T-cell (primary cell): ENCODE results near the gene FNDC1. TPM values are rescaled to one million over a fixed set of nuclear protein-coding genes. Genes with fewer than 3 reads are reported as not detected.

Experiments used
- ATAC-seq, 4 experiments: fragments of 200-7000 bp in 3 of 4; fragments of 150-1000 bp in 1 of 4; cut with Tn5 transposase; replicated peaks in 1 of 4; 1 replicate in 3 of 4; 2 replicates in 1 of 4; pipeline ENCODE4 v1.10.0; 2021; ENCODE audit warnings: moderate library complexity in 3 of 4, mild to moderate bottlenecking in 2 of 4, moderate number of reproducible peaks in 1 of 4
- CTCF ChIA-PET, 2 donors: fragments of 300-600 bp; sonication (Branson Sonifier 250); formaldehyde crosslinking; loops; one replicate each; lab custom pipeline; 2022; ENCODE audit warnings: antibody characterized with exemption in 2 of 2; lab: Charles Lee
- POLR2A ChIA-PET, 2 donors: fragments of 300-600 bp; sonication (Branson Sonifier 250); formaldehyde crosslinking; loops; one replicate each; lab custom pipeline; 2022; ENCODE audit warnings: antibody characterized with exemption in 2 of 2; lab: Charles Lee
- DNase-seq, 35 experiments: peaks; one replicate each; pipeline versions ENCODE4 v3.0.0 to v3.0.0-alpha.2; 2013 to 2023
- H3K27ac ChIP-seq: one replicate; pipeline ENCODE4 v1.5.1; 2013; ENCODE audit warnings: low read length
- H3K27me3 ChIP-seq, 2 experiments: replicated peaks in 1 of 2; 1 replicate in 1 of 2; 2 replicates in 1 of 2; pipeline versions ENCODE4 v1.6.1 to v1.7.0; 2013; ENCODE audit warnings: low read length in 1 of 2, mixed read lengths in 1 of 2; ENCODE audit not compliant: control insufficient read depth in 2 of 2, insufficient read depth in 2 of 2; ENCODE audit errors: extremely low read depth in 1 of 2
- H3K36me3 ChIP-seq, 2 donors: 1 replicate in 1 of 2; 2 replicates in 1 of 2; pipeline versions ENCODE4 v1.6.1 to v1.7.0; 2013; ENCODE audit warnings: low read length in 1 of 2; ENCODE audit not compliant: control insufficient read depth in 2 of 2, insufficient read depth in 1 of 2; ENCODE audit errors: extremely low read depth in 1 of 2
- H3K4me1 ChIP-seq, 2 experiments: 1 replicate in 1 of 2; 2 replicates in 1 of 2; pipeline versions ENCODE4 v1.6.1 to v1.7.0; 2013; ENCODE audit warnings: low read length in 2 of 2, mixed read lengths in 1 of 2; ENCODE audit not compliant: insufficient read depth in 2 of 2, control insufficient read depth in 1 of 2; ENCODE audit errors: extremely low read depth in 1 of 2
- H3K4me3 ChIP-seq, 2 donors: 1 replicate in 1 of 2; 2 replicates in 1 of 2; pipeline versions ENCODE4 v1.5.1 to v1.7.0; 2013; ENCODE audit warnings: mild to moderate bottlenecking in 2 of 2, low read length in 1 of 2, moderate library complexity in 1 of 2; ENCODE audit not compliant: control insufficient read depth in 1 of 2; ENCODE audit errors: extremely low read depth in 1 of 2
- H3K9me3 ChIP-seq: 2 replicates; pipeline ENCODE4 v1.7.0; 2013
- H3K27ac Mint-ChIP-seq, 2 donors: one replicate each; pipeline ENCODE4 v1.8.0; 2020 to 2021; ENCODE audit warnings: mild to moderate bottlenecking in 2 of 2, mixed read lengths in 2 of 2
- H3K27me3 Mint-ChIP-seq, 2 donors: one replicate each; pipeline ENCODE4 v1.8.0; 2021 to 2022; ENCODE audit warnings: mixed read lengths in 2 of 2
- H3K36me3 Mint-ChIP-seq: one replicate; pipeline ENCODE4 v1.8.0; 2021; ENCODE audit warnings: mixed read lengths
- H3K4me1 Mint-ChIP-seq, 3 donors: one replicate each; pipeline ENCODE4 v1.8.0; 2020 to 2022; ENCODE audit warnings: mixed read lengths in 3 of 3, mild to moderate bottlenecking in 1 of 3
- H3K4me3 Mint-ChIP-seq, 3 donors: one replicate each; pipeline ENCODE4 v1.8.0; 2020 to 2022; ENCODE audit warnings: mild to moderate bottlenecking in 3 of 3, mixed read lengths in 3 of 3, moderate library complexity in 3 of 3
- H3K9me3 Mint-ChIP-seq, 3 donors: one replicate each; pipeline ENCODE4 v1.8.0; 2020 to 2022; ENCODE audit warnings: mixed read lengths in 3 of 3
- WGBS: methylation state at CpG from one replicate; pipeline ENCODE4 v1.1.5; 2013; ENCODE audit warnings: missing lambda C conversion rate; ENCODE audit not compliant: insufficient coverage; 5-methylcytosine and 5-hydroxymethylcytosine counted together
- total RNA-seq, 35 experiments: library from RNA in 6 of 35; stranded (reverse) in 6 of 35; fragments of 120-200 nt in 1 of 35; gene quantifications; one replicate each; pipeline versions ENCODE4 v1.2.1 to v1.2.4 and lab custom pipeline; 2013 to 2026

FNDC1 gene
- total RNA-seq, 5 donors from 2014 or later (not counting 1 experiment from before 2014, with no cell fraction given) = 0.03 TPM; not detected in 4

GRCh38 chr6:159170999-159171712 lies 2.0 kb downstream of the FNDC1 start:
- no peak for ATAC-seq
- Mint-ChIP-seq H3K27me3 (peaks cover 72 to 78% of the 10 kb centered on the region in 2 donors), H3K36me3 (no peaks in the 10 kb centered on the region), H3K27ac (no peak overlapping the region), H3K4me1 (peaks cover 22 to 25% (median 25%) of the 10 kb centered on the region in 3 donors), H3K4me3 (peak overlapping the region in 2 of 3 donors; percentile 18 to 47), H3K9me3 (no peaks in the 10 kb centered on the region)
- peaks cover 3 to 21% of the 10 kb centered on the region in 2 experiments for H3K4me1 ChIP-seq
- H3K27ac ChIP-seq = no peak overlapping the region
- CTCF ChIA-PET = interaction anchor here in 1 of 2 donors (0.6 kb wide), 1 partner anchor 82 kb away, joined by 3 read pairs; no protein-coding TSS in a partner anchor
- no peaks in the 10 kb centered on the region for H3K9me3 ChIP-seq
- no peak overlapping the region for H3K4me3 ChIP-seq
- peaks cover 22 to 55% of the 10 kb centered on the region in 2 experiments for H3K27me3 ChIP-seq
- H3K36me3 ChIP-seq = no peaks in the 10 kb centered on the region
- DNase-seq = no peak
- 67% methylated on average over 10 of the region's 13 CpGs for WGBS
- POLR2A ChIA-PET = no interaction called here

GRCh38 chr6:159172091-159172491 lies 2.9 kb downstream of the FNDC1 start:
- CTCF ChIA-PET = interaction anchor here in 1 of 2 donors (0.6 kb wide), 1 partner anchor 464 kb away, joined by 3 read pairs; no protein-coding TSS in a partner anchor
- Mint-ChIP-seq H3K4me3 (no peak overlapping the region), H3K27me3 (peaks cover 67 to 72% of the 10 kb centered on the region in 2 donors), H3K36me3 (no peaks in the 10 kb centered on the region), H3K4me1 (peaks cover 22 to 25% (median 25%) of the 10 kb centered on the region in 3 donors), H3K9me3 (no peaks in the 10 kb centered on the region), H3K27ac (no peak overlapping the region)
- WGBS = no CpG with 5 or more reads among the region's 1 CpG
- ATAC-seq = no peak
- H3K27me3 ChIP-seq = peaks cover 19 to 50% of the 10 kb centered on the region in 2 experiments
- DNase-seq = no peak
- peaks cover 3 to 21% of the 10 kb centered on the region in 2 experiments for H3K4me1 ChIP-seq
- no peak overlapping the region for H3K4me3 ChIP-seq
- H3K36me3 ChIP-seq = no peaks in the 10 kb centered on the region
- no peak overlapping the region for H3K27ac ChIP-seq
- no peaks in the 10 kb centered on the region for H3K9me3 ChIP-seq
- POLR2A ChIA-PET = no interaction called here

- H3K4me3 ChIP-seq = no peak overlapping the region
- ChIA-PET POLR2A (no interaction called here), CTCF (interaction anchor here (0.6 to 1.6 kb wide), 7 partner anchors 9 to 484 kb away, joined by 3 to 10 read pairs (median 4); no protein-coding TSS in a partner anchor)
- Mint-ChIP-seq H3K27me3 (peaks cover 57 to 60% of the 10 kb centered on the region in 2 donors), H3K4me1 (peaks cover 11 to 16% (median 14%) of the 10 kb centered on the region in 3 donors), H3K9me3 (no peaks in the 10 kb centered on the region), H3K27ac (no peak overlapping the region), H3K36me3 (no peaks in the 10 kb centered on the region), H3K4me3 (no peak overlapping the region)
- ATAC-seq (peak; percentile 78 to 91 (median 82)), DNase-seq (peak; percentile 19 to 73 (median 48))
- no peak overlapping the region for H3K27ac ChIP-seq
- H3K36me3 ChIP-seq = no peaks in the 10 kb centered on the region
- peaks cover 2 to 14% of the 10 kb centered on the region in 2 experiments for H3K4me1 ChIP-seq
- H3K27me3 ChIP-seq = peaks cover 19 to 33% of the 10 kb centered on the region in 2 experiments
- no peaks in the 10 kb centered on the region for H3K9me3 ChIP-seq
- 15% methylated on average over 10 of the region's 19 CpGs for WGBS
These were observed 5.2 kb downstream of the FNDC1 start for GRCh38 chr6:159174263-159174969.

DNA sequence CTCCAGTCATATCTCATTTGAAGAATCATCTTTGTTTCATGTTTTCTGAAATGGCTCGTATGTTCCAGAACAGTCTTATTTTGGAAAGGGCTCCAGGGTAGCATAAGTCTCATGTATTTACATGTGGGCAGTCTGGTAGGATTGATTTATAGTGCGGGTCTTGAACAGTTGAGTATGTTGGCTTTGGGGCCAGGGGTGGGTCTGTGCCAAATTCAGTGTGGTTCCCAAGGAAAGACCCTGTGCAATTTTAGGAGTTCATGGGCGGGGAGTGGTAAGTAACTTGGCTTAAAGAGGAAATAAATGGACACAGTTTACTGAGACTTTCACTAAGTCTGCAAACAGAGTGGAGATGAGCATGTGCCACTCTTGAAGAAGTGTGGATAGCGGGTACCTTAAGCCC lies 7.7 kb downstream of the FNDC1 start:
- H3K9me3 ChIP-seq = no peaks in the 10 kb centered on the region
- H3K27me3 Mint-ChIP-seq = peaks cover 34 to 45% of the 10 kb centered on the region in 2 donors
- WGBS = 88% methylated on average over 3 of the region's 4 CpGs

GRCh38 chr6:159178847-159179246 lies 9.6 kb downstream of the FNDC1 start:
- 90% methylated on average over 9 of the region's 9 CpGs for WGBS
- no peaks in the 10 kb centered on the region for H3K9me3 ChIP-seq
- H3K36me3 Mint-ChIP-seq = no peaks in the 10 kb centered on the region
- H3K9me3 Mint-ChIP-seq = no peaks in the 10 kb centered on the region
- ATAC-seq = no peak
- no peaks in the 10 kb centered on the region for H3K36me3 ChIP-seq
- no peak overlapping the region for H3K27ac ChIP-seq
- ChIA-PET POLR2A (no interaction called here), CTCF (interaction anchor here in 1 of 2 donors (0.7 kb wide), 1 partner anchor 1012 kb away, joined by 3 read pairs; no protein-coding TSS in a partner anchor)
- no peak overlapping the region for H3K4me3 ChIP-seq
- peaks cover 18 to 27% of the 10 kb centered on the region in 2 donors for H3K27me3 Mint-ChIP-seq
- no peak for DNase-seq
- peaks cover 2 to 10% of the 10 kb centered on the region in 2 experiments for H3K4me1 ChIP-seq
- H3K27ac Mint-ChIP-seq = no peak overlapping the region
- H3K4me3 Mint-ChIP-seq = no peak overlapping the region
- peaks cover 0 to 14% of the 10 kb centered on the region in 2 experiments for H3K27me3 ChIP-seq
- peaks cover 19 to 29% (median 21%) of the 10 kb centered on the region in 3 donors for H3K4me1 Mint-ChIP-seq

More for the DNA sequence above, 7.7 kb downstream of the FNDC1 start:
- H3K27ac Mint-ChIP-seq = no peak overlapping the region
- POLR2A ChIA-PET = no interaction called here
- no peaks in the 10 kb centered on the region for H3K36me3 Mint-ChIP-seq
- no peak for DNase-seq
- Histone ChIP-seq H3K27ac (no peak overlapping the region), H3K4me3 (no peak overlapping the region), H3K36me3 (no peaks in the 10 kb centered on the region), H3K4me1 (peaks cover 2 to 6% of the 10 kb centered on the region in 2 experiments), H3K27me3 (peaks cover 7 to 17% of the 10 kb centered on the region in 2 experiments)
- no peak for ATAC-seq
- no peak overlapping the region for H3K4me3 Mint-ChIP-seq
- CTCF ChIA-PET = interaction anchor here (0.6 to 1.4 kb wide), 2 partner anchors 169 to 478 kb away, joined by 3 to 5 read pairs; no protein-coding TSS in a partner anchor
- peaks cover 11 to 15% (median 14%) of the 10 kb centered on the region in 3 donors for H3K4me1 Mint-ChIP-seq
- H3K9me3 Mint-ChIP-seq = no peaks in the 10 kb centered on the region

DNA sequence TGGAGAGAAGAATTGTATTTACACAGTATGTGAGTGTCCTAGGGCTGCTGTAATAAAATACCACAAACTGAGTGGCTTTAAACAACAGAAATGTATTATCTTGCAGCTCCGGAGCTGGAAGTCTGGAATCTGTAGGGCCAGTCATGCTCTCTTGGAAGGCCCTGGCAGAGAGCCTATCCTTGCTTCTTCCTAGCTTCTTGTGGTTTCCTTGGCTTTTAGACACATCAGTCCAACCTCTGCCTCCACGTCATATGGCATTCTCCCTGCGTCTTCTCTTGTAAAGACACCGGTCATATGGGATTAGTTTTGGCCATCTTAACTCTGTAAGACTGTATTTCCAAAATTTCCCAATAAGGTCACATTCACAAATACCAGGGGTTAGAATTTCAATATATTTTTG lies 10.8 kb downstream of the FNDC1 start:
- peaks cover 9 to 21% of the 10 kb centered on the region in 2 donors for H3K27me3 Mint-ChIP-seq
- Histone ChIP-seq H3K4me3 (no peak overlapping the region), H3K36me3 (no peaks in the 10 kb centered on the region), H3K27ac (no peak overlapping the region), H3K27me3 (peaks cover 0 to 5% of the 10 kb centered on the region in 2 experiments), H3K9me3 (no peaks in the 10 kb centered on the region), H3K4me1 (peaks cover 0 to 4% of the 10 kb centered on the region in 2 experiments)
- ChIA-PET CTCF (no interaction called here), POLR2A (no interaction called here)
- no peaks in the 10 kb centered on the region for H3K36me3 Mint-ChIP-seq
- no peak overlapping the region for H3K27ac Mint-ChIP-seq
- 100% methylated on average over 1 of the region's 4 CpGs for WGBS
- H3K4me1 Mint-ChIP-seq = peaks cover 13 to 24% (median 16%) of the 10 kb centered on the region in 3 donors
- DNase-seq = no peak
- no peak for ATAC-seq
- H3K4me3 Mint-ChIP-seq = no peak overlapping the region
- no peaks in the 10 kb centered on the region for H3K9me3 Mint-ChIP-seq
